Measurements from ENCODE around the gene ZNF639. TPM values are rescaled to one million over a fixed set of nuclear protein-coding genes. Genes with fewer than 3 reads are reported as not detected.

ZNF639 gene
- total and polyA plus RNA-seq, 11 donors, result 9.2 to 46.0 (median 29.6) TPM

- TF ChIP-seq, protein P1, sequence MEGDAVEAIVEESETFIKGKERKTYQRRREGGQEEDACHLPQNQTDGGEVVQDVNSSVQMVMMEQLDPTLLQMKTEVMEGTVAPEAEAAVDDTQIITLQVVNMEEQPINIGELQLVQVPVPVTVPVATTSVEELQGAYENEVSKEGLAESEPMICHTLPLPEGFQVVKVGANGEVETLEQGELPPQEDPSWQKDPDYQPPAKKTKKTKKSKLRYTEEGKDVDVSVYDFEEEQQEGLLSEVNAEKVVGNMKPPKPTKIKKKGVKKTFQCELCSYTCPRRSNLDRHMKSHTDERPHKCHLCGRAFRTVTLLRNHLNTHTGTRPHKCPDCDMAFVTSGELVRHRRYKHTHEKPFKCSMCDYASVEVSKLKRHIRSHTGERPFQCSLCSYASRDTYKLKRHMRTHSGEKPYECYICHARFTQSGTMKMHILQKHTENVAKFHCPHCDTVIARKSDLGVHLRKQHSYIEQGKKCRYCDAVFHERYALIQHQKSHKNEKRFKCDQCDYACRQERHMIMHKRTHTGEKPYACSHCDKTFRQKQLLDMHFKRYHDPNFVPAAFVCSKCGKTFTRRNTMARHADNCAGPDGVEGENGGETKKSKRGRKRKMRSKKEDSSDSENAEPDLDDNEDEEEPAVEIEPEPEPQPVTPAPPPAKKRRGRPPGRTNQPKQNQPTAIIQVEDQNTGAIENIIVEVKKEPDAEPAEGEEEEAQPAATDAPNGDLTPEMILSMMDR (IDR thresholded peaks at IDR 0.05), result no peak
- no peak for TF ChIP-seq POLR2A (IDR thresholded peaks at IDR 0.05)
- WGBS, 4 donors, result 72 to 85% (median 80%) methylated on average over 6 of the region's 6 CpGs
- Histone ChIP-seq H3K4me1 (no peaks in the 10 kb centered on the region), H3K36me3 (no peaks in the 10 kb centered on the region), H3K27me3 (no peaks in the 10 kb centered on the region), H3K9me3 (no peaks in the 10 kb centered on the region), H3K4me3 (no peak overlapping the region), H3K27ac (no peak overlapping the region)
- DNase-seq (no peak), ATAC-seq (no peak)
- intact Hi-C loops (cut with DNase I), result no loop called here
These were observed 36.5 kb upstream of the ZNF639 start for GRCh38 chr3:179286331-179286730.

DNA sequence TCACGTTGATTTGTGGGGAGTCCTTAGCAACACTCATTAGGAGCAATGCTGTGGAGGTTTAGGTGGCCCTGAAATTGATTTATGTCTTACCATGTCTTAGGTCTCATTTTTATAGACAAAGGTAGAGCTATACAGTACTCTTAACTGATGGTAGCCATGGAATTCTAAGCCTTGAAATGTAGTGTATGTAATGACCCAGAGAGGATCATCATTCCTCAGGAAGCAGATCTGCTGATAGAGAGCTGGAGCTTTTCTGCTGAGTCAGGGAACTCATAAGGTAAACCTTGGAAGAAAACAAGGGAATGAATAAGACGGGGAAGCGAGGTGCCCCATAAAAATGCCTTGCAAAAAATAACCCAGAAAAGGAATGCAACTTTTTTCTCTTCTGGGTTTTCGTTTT is 34.0 kb upstream of the ZNF639 start:
- Histone ChIP-seq H3K4me3 (no peak overlapping the region), H3K27ac (no peak overlapping the region), H3K4me1 (no peaks in the 10 kb centered on the region), H3K36me3 (no peaks in the 10 kb centered on the region), H3K27me3 (no peaks in the 10 kb centered on the region), H3K9me3 (no peaks in the 10 kb centered on the region)
- ATAC-seq (no peak), DNase-seq (no peak)
- TF ChIP-seq, protein P1 (IDR thresholded peaks at IDR 0.05), result no peak
- TF ChIP-seq POLR2A (IDR thresholded peaks at IDR 0.05), result no peak
- 80 to 91% (median 81%) methylated on average over 4 of the region's 4 CpGs for WGBS, 4 donors
- intact Hi-C loops (cut with DNase I), result no loop called here

DNA sequence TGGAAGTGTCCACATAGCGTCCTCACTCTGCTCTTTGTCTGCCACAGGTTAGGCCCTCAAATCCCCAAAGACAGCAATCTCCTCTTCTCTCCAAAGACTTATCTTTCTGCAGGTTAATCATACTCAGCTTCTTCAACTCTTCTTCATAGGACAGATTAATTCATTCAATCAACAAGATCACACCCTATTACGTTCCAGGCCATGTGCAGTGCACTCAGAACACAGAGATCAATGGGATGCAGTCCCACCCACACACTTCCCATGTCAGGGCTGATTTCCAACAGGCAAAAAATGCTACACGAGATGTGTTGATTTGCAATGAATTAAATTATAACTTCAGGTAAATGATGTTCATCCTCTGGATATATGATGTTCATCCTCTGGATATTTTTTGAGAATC is 33.5 kb upstream of the ZNF639 start:
- no peak overlapping the region for H3K27ac ChIP-seq
- intact Hi-C loops (cut with DNase I), result no loop called here
- TF ChIP-seq, protein P1 (IDR thresholded peaks at IDR 0.05), result no peak
- TF ChIP-seq POLR2A (IDR thresholded peaks at IDR 0.05), result no peak
- no peaks in the 10 kb centered on the region for H3K9me3 ChIP-seq
- DNase-seq (no peak), ATAC-seq (no peak)
- 62 to 70% (median 65%) methylated on average over 3 of the region's 3 CpGs for WGBS, 4 donors
- H3K4me3 ChIP-seq, result no peak overlapping the region
- no peaks in the 10 kb centered on the region for H3K27me3 ChIP-seq
- H3K4me1 ChIP-seq, result no peaks in the 10 kb centered on the region
- H3K36me3 ChIP-seq, result no peaks in the 10 kb centered on the region

DNA sequence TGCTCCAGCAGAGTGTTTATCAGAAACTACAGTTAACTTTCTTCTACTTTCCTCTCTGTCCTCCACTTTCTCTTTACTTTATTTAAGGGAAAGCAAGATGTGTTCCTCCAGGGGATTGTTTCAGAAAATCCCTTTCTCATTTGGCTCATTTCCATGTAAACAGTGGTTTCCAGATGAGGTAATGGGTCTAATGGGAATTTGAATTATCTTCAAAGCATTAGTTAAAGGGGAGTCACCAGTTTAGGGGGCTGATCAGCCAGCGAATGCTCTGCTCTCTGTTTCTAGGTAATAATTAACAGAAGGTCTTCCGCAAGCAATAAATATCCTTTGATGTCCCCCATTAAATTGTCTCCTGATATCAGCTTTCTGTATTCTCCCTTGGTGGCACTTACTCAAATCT is 30.4 kb upstream of the ZNF639 start:
- Histone ChIP-seq H3K27ac (no peak overlapping the region), H3K4me3 (no peak overlapping the region), H3K9me3 (no peaks in the 10 kb centered on the region), H3K27me3 (no peaks in the 10 kb centered on the region), H3K4me1 (no peaks in the 10 kb centered on the region), H3K36me3 (no peaks in the 10 kb centered on the region)
- no peak for ATAC-seq
- WGBS, 4 donors, result 73 to 88% (median 81%) methylated on average over 2 of the region's 2 CpGs
- intact Hi-C loops (cut with DNase I), result no loop called here
- no peak for DNase-seq
- TF ChIP-seq POLR2A (IDR thresholded peaks at IDR 0.05), result no peak
- TF ChIP-seq, protein P1 (IDR thresholded peaks at IDR 0.05), result no peak

Measured in heart left ventricle (tissue), 16 donors.